ENCODE data around the gene SHB. TPM values are rescaled to one million over a fixed set of nuclear protein-coding genes. Genes with fewer than 3 reads are reported as not detected.

The SHB gene
- total RNA-seq, 2 donors from 2014 or later = 53.2 to 54.8 TPM

DNA sequence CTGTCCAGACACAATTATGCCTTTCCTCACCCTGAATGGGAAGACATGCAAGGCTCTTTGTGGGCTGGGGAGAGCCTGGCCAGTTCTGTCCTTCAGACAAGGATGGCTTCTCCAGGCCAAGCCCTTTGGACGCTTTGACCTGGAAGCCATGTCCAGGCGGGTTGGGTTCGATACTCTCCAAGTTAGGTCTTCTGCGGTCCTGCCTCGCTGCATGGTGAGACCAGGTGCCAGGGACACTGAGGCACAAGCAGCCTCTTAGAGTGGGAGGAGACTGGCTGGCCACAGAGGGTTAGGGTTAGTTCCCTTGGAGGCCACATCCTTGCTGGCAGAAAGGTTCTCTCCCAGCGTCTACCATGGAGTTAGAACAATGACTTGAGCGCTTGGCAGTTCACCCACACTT is 67.6 kb downstream of the SHB start:
- no peak for DNase-seq (ENCODE audit: low spot score)
- WGBS = 91% methylated on average over 7 of the region's 7 CpGs
- Histone ChIP-seq H3K27ac (no peak overlapping the region), H3K27me3 (replicated peaks; ENCODE audit: insufficient read depth) (no peaks in the 10 kb centered on the region), H3K4me3 (no peak overlapping the region), H3K9me3 (no peaks in the 10 kb centered on the region), H3K4me1 (replicated peaks) (no peaks in the 10 kb centered on the region), H3K36me3 (no peaks in the 10 kb centered on the region)
- no peak for TF ChIP-seq POLR2A (IDR thresholded peaks at IDR 0.05)
- no peak for TF ChIP-seq CTCF (IDR thresholded peaks at IDR 0.05)
- no peak for TF ChIP-seq POLR2AphosphoS5 (IDR thresholded peaks at IDR 0.05)
- intact Hi-C loops (cut with DNase I) = no loop called here

- H3K36me3 ChIP-seq = no peaks in the 10 kb centered on the region
- WGBS = 62% methylated on average over 5 of the region's 5 CpGs
- no peak for TF ChIP-seq POLR2AphosphoS5 (IDR thresholded peaks at IDR 0.05)
- no peak for TF ChIP-seq CTCF (IDR thresholded peaks at IDR 0.05)
- TF ChIP-seq POLR2A (IDR thresholded peaks at IDR 0.05) = no peak
- no peaks in the 10 kb centered on the region for H3K9me3 ChIP-seq
- no peak for DNase-seq (ENCODE audit: low spot score)
- H3K4me1 ChIP-seq (replicated peaks) = no peaks in the 10 kb centered on the region
- H3K27ac ChIP-seq = no peak overlapping the region
- intact Hi-C loops (cut with DNase I) = no loop called here
- no peaks in the 10 kb centered on the region for H3K27me3 ChIP-seq (replicated peaks; ENCODE audit: insufficient read depth)
- H3K4me3 ChIP-seq = no peak overlapping the region
Measured at GRCh38 chr9:38000735-38001134, 68.3 kb downstream of the SHB start.

DNA sequence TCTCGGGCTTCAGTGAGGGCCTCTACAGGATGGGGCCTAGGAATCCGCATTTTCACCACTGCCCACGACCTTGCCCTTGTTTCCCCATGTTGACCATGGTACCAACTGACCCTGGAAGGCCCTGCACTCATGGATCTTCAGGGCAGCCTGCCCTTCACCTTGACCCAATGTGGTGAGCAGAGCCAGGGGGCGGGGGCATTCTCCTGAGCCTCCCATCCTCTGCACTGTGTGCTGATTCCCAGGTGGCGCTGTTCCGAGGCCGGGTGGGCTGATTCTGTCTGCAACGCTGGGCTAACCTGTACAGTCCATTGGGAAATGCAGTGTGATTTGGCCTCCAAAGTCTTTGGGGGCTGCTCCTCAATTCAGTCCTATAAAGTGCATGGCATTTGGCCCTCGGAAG is 68.7 kb downstream of the SHB start:
- Histone ChIP-seq H3K4me3 (no peak overlapping the region), H3K27ac (no peak overlapping the region), H3K9me3 (no peaks in the 10 kb centered on the region), H3K36me3 (no peaks in the 10 kb centered on the region), H3K27me3 (replicated peaks; ENCODE audit: insufficient read depth) (no peaks in the 10 kb centered on the region), H3K4me1 (replicated peaks) (no peaks in the 10 kb centered on the region)
- DNase-seq (ENCODE audit: low spot score) = no peak
- TF ChIP-seq POLR2A (IDR thresholded peaks at IDR 0.05) (no peak), CTCF (IDR thresholded peaks at IDR 0.05) (no peak)
- intact Hi-C loops (cut with DNase I) = no loop called here
- 91% methylated on average over 9 of the region's 9 CpGs for WGBS

DNA sequence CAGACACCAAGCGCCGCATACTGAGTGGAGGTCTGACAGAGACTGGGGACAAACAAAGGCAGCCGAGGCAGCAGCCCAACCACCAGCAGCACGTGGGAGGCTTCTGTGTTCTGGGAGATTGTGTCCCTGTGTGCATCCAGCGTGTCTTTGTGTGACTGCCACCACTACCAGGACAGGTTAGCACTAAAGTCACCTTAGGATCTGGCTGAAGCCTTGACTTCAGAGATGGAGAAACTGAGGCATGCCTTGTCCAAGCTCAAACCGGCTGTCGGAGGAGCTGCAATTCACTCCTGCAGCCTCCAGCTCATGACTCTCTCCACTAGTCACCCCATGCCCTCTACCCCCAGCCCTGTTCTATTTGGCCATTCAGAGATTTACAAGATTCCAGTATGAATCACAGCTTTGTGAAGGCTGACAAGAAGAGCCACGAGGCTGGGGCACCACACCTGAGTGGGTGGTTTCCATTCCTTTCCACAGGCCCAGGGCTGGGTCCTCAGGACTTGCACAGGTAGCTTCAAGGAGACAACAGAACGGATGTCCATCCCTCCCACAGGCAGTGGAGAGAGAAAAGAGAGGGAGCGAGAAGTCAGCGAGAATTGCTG is 69.3 kb downstream of the SHB start:
- intact Hi-C loops (cut with DNase I) = loop anchor here (5.0 kb wide), 1 partner anchor 77 kb away; no protein-coding TSS in a partner anchor

More for the DNA sequence above, 69.3 kb downstream of the SHB start:
- WGBS = 65% methylated on average over 11 of the region's 11 CpGs
- H3K4me3 ChIP-seq = no peak overlapping the region
- H3K27ac ChIP-seq = no peak overlapping the region
- no peaks in the 10 kb centered on the region for H3K36me3 ChIP-seq
- H3K4me1 ChIP-seq (replicated peaks) = no peaks in the 10 kb centered on the region
- no peaks in the 10 kb centered on the region for H3K9me3 ChIP-seq
- DNase-seq (ENCODE audit: low spot score) = no peak
- TF ChIP-seq CTCF (IDR thresholded peaks at IDR 0.05) = no peak
- TF ChIP-seq POLR2AphosphoS5 (IDR thresholded peaks at IDR 0.05) = no peak
- TF ChIP-seq POLR2A (IDR thresholded peaks at IDR 0.05) = no peak
- H3K27me3 ChIP-seq (replicated peaks; ENCODE audit: insufficient read depth) = no peaks in the 10 kb centered on the region

Measured in prostate gland (tissue), 2 donors.